K562 (cell line): ENCODE data around the gene GTPBP8. TPM values are rescaled to one million over a fixed set of nuclear protein-coding genes. Genes with fewer than 3 reads are reported as not detected.

Source experiments
- ATAC-seq: fragments of 200-7000 bp; cut with Tn5 transposase; 3 replicates; pipeline ENCODE4 v1.9.1; 2020; ENCODE audit warnings: moderate library complexity
- BruUV-seq: library from RNA; stranded (reverse); fragments of 400-500 nt; replicated peaks from 2 replicates; lab custom pipeline; 2021; lab: Mats Ljungman, UMichigan
- CTCF ChIA-PET: fragments of 300-600 bp; formaldehyde crosslinking; extraction: SDS; loops from one replicate; lab custom pipeline; 2021; ENCODE audit warnings: low intra/inter-chr PET ratio; lab: Yijun Ruan, JAX
- POLR2A ChIA-PET: fragments of 300-600, 350-650 bp; sonication (Branson Sonifier 250); formaldehyde crosslinking; extraction: SDS; loops from one replicate; lab custom pipeline; 2021; ENCODE audit warnings: antibody characterized with exemption, inconsistent platforms; lab: Yijun Ruan, JAX
- DNase-seq, 4 experiments: peaks; one replicate each; pipeline versions ENCODE4 v3.0.0 to v3.0.0-alpha.2; 2011 to 2018; ENCODE audit warnings: low spot score in 3 of 4, mixed read lengths in 3 of 4; ENCODE audit errors: extremely low read depth in 1 of 4
- FAIRE-seq: peaks from 2 replicates; lab custom pipeline; 2011; peaks lifted over from hg19 to GRCh38; lab: Jason Lieb, UNC
- H2AFZ ChIP-seq: 2 replicates; pipeline ENCODE4 v1.6.0; 2011; ENCODE audit warnings: low read depth, low read length, control low read depth, inconsistent platforms
- H3K27ac ChIP-seq: fragments of 200-600 bp; 3 replicates; pipeline ENCODE4 v1.8.0; 2011; ENCODE audit warnings: low read depth, mild to moderate bottlenecking, control low read depth, inconsistent platforms, low read length, moderate library complexity, mixed read lengths; ENCODE audit errors: extremely low read depth
- H3K27me3 ChIP-seq, 2 experiments: fragments of 300-600 bp in 1 of 2; 2 replicates in 1 of 2; 3 replicates in 1 of 2; pipeline versions ENCODE4 v1.6.0 to v1.8.0; 2011; ENCODE audit warnings: inconsistent platforms in 2 of 2, low read length in 2 of 2, mild to moderate bottlenecking in 1 of 2, mixed read lengths in 1 of 2, moderate library complexity in 1 of 2; ENCODE audit not compliant: control insufficient read depth in 2 of 2, insufficient read depth in 2 of 2
- H3K36me3 ChIP-seq: fragments of 300-600 bp; 3 replicates; pipeline ENCODE4 v1.8.0; 2011; ENCODE audit warnings: mild to moderate bottlenecking, low read length, inconsistent platforms; ENCODE audit not compliant: control insufficient read depth, insufficient read depth
- H3K4me1 ChIP-seq, 2 experiments: fragments of 200-600 bp in 1 of 2; replicated peaks in 1 of 2; 2 replicates in 1 of 2; 3 replicates in 1 of 2; pipeline versions ENCODE4 v1.5.1 to v1.8.0; 2011; ENCODE audit warnings: inconsistent platforms in 2 of 2, low read length in 2 of 2, mild to moderate bottlenecking in 1 of 2, mixed read lengths in 1 of 2, moderate library complexity in 1 of 2; ENCODE audit not compliant: control insufficient read depth in 2 of 2, insufficient read depth in 2 of 2
- H3K4me2 ChIP-seq: 2 replicates; pipeline ENCODE4 v1.6.1; 2011; ENCODE audit warnings: low read length, control low read depth, inconsistent platforms, mixed read lengths; ENCODE audit not compliant: insufficient read depth
- H3K4me3 ChIP-seq: fragments of 200-600 bp; sonication (generic), shearing (Covaris generic); 2 replicates; pipeline ENCODE4 v1.5.1; 2016; ENCODE audit warnings: control low read depth, inconsistent platforms
- H3K79me2 ChIP-seq: fragments of 200-600 bp; 3 replicates; pipeline ENCODE4 v1.8.0; 2011; ENCODE audit warnings: low read length, inconsistent platforms; ENCODE audit not compliant: control insufficient read depth, insufficient read depth
- H3K9ac ChIP-seq, 2 experiments: 2 replicates each; pipeline versions ENCODE4 v1.6.0 to v1.6.1; 2011; ENCODE audit warnings: low read depth in 2 of 2, low read length in 2 of 2, control low read depth in 1 of 2, inconsistent platforms in 1 of 2, mild to moderate bottlenecking in 1 of 2, mixed read lengths in 1 of 2; ENCODE audit not compliant: insufficient read depth in 1 of 2
- H3K9me1 ChIP-seq: one replicate; pipeline ENCODE4 v1.6.0; 2011; ENCODE audit warnings: inconsistent platforms, mild to moderate bottlenecking, low read length, moderate library complexity; ENCODE audit not compliant: control insufficient read depth, insufficient read depth
- H3K9me3 ChIP-seq: replicated peaks from 2 replicates; pipeline ENCODE4 v1.5.1; 2011; ENCODE audit warnings: low read depth, low read length, inconsistent platforms; ENCODE audit not compliant: control insufficient read depth, insufficient read depth
- H4K20me1 ChIP-seq: replicated peaks from 2 replicates; pipeline ENCODE4 v1.6.1; 2011; ENCODE audit warnings: low read length, inconsistent platforms, mixed read lengths; ENCODE audit not compliant: control insufficient read depth, insufficient read depth
- BCLAF1 ChIP-seq, 2 experiments: fragments of 450-650 bp in 1 of 2; IDR thresholded peaks; 2 replicates each; pipeline ENCODE4 v1.6.1; 2011 to 2017; ENCODE audit warnings: low read depth in 2 of 2, antibody characterized with exemption in 1 of 2, borderline replicate concordance in 1 of 2, low read length in 1 of 2, mild to moderate bottlenecking in 1 of 2, mixed read lengths in 1 of 2; ENCODE audit not compliant: control insufficient read depth in 1 of 2
- CEBPG ChIP-seq, 3 experiments: fragments of 200-800 bp in 1 of 3; sonication (Bioruptor generic) in 1 of 3; sonication (generic) in 1 of 3; formaldehyde crosslinking in 1 of 3; IDR thresholded peaks in 2 of 3; conservative IDR thresholded peaks in 1 of 3; 2 replicates each; pipeline versions ENCODE4 v1.6.1 to v1.8.0; 2016 to 2022; ENCODE audit warnings: missing compliant biosample characterization in 2 of 3, missing genetic modification characterization in 2 of 3, mild to moderate bottlenecking in 1 of 3, missing genetic modification reagents in 1 of 3
- CEBPZ ChIP-seq: fragments of 150-350 bp; IDR thresholded peaks from 2 replicates; pipeline ENCODE4 v1.6.1; 2014; ENCODE audit warnings: low read depth, mild to moderate bottlenecking, low read length, borderline replicate concordance
- E2F3 ChIP-seq: fragments of 250-450 bp; sonication (Bioruptor Pico); IDR thresholded peaks from 2 replicates; pipeline ENCODE4 v1.4.0; 2020; ENCODE audit warnings: mild to moderate bottlenecking
- GTF2E2 ChIP-seq: fragments of 200-800 bp; sonication (Bioruptor generic); IDR thresholded peaks from 2 replicates; pipeline ENCODE4 v1.6.1; 2016; ENCODE audit warnings: missing genetic modification characterization, missing compliant biosample characterization
- MITF ChIP-seq: IDR thresholded peaks from 2 replicates; pipeline ENCODE4 v1.6.1; 2014; ENCODE audit warnings: antibody characterized with exemption
- POLR3A ChIP-seq: IDR thresholded peaks from 2 replicates; pipeline ENCODE4 v1.6.1; 2011; ENCODE audit warnings: borderline replicate concordance, mild to moderate bottlenecking, moderate library complexity; ENCODE audit not compliant: insufficient read length, insufficient read depth; ENCODE audit errors: extremely low read depth
- RAD21 ChIP-seq, 2 experiments: fragments of 250-450 bp in 1 of 2; fragments of 450-650 bp in 1 of 2; sonication (Bioruptor Pico) in 1 of 2; formaldehyde crosslinking in 1 of 2; IDR thresholded peaks in 1 of 2; conservative IDR thresholded peaks in 1 of 2; 2 replicates each; pipeline versions ENCODE4 v1.4.0 to v1.8.0; 2020 to 2022; ENCODE audit warnings: mild to moderate bottlenecking in 2 of 2, moderate library complexity in 1 of 2
- SNIP1 ChIP-seq: fragments of 450-650 bp; IDR thresholded peaks from 2 replicates; pipeline ENCODE4 v1.7.1; 2017; ENCODE audit warnings: low read depth, mild to moderate bottlenecking
- SREBF2 ChIP-seq: sonication (generic); formaldehyde crosslinking; IDR thresholded peaks from 2 replicates; pipeline ENCODE4 v1.4.0; 2020; ENCODE audit warnings: mild to moderate bottlenecking, missing genetic modification reagents
- WGBS: fragments of 100-300 bp; shearing (Covaris generic); methylation state at CpG from one replicate; pipeline ENCODE4 v1.1.6; 2016; ENCODE audit warnings: low coverage, mixed read lengths; ENCODE audit not compliant: insufficient coverage; ENCODE audit errors: missing lambda C conversion rate; 5-methylcytosine and 5-hydroxymethylcytosine counted together
- in situ Hi-C: fragments of 300-500 bp; cut with MboI; formaldehyde crosslinking; loops from 4 replicates; pipeline ENCODE4 v1.15.0; 2018; ENCODE audit warnings: inconsistent platforms, mixed read lengths
- intact Hi-C: fragments of 100-400 bp; cut with micrococcal nuclease; formaldehyde crosslinking; loops from 2 replicates; pipeline ENCODE4 v1.14.2; 2022
- polyA plus RNA-seq, 8 experiments: library from polyadenylated mRNA; depleted of rRNA in 4 of 8; stranded (reverse) in 5 of 8; unstranded in 3 of 8; fragments of >200 nt; fragmentation: Nextera tagmentation in 2 of 8; fragmentation: Illumina TruSeq in 1 of 8; extraction: Ambion mirVana in 2 of 8; extraction: Trizol in 1 of 8; gene quantifications; 2 replicates each; pipeline versions ENCODE4 v1.2.1 to v1.2.3, GENCODE V29; 2011 to 2014; ENCODE audit warnings: inconsistent platforms in 1 of 8, missing spikeins in 1 of 8
- total RNA-seq, 7 experiments: library from RNA; depleted of rRNA in 6 of 7; stranded (reverse); fragments of >200 nt in 6 of 7; fragmentation: Illumina TruSeq in 2 of 7; extraction: Trizol in 2 of 7; gene quantifications; 2 replicates each; pipeline versions ENCODE4 v1.2.1 to v1.2.3, GENCODE V29; 2011 to 2021; ENCODE audit warnings: low replicate concordance in 1 of 7

GTPBP8 gene
- total and polyA plus RNA-seq, 9 of the 15 experiments (the other 6 are each of a cell fraction or from before 2014, with no cell fraction given): 14.0 to 33.3 (median 20.8) TPM

DNA sequence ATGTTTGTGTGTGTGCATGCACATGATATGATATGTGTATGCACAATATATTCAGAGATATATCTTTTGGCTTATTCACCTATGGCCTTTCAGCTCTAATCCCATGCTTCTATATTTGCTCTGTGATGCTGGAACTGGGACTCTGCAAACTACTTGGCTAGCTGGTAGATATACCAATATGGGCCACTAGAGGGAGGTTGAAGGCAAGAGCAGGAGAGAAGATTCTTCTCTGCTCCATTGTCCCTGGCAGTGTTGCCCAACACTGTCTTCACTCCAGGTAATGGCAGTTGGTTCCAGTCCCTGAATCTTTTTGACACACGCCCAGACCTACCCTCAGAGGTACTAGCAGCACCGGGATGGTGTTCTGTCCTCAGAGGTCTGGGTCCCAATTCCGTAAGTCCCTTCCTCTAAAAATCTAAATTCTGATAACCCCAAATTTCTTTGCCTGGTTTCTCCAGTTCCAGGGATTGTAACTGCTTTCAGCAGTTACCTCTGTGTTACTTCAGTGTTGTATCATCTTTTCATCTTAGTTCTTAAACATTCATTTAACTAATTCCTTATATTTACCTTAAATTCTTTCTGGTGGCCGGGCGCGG lies 44.7 kb downstream of the GTPBP8 start (continued):
- TF ChIP-seq RAD21 (CRISPR knock-in tag; conservative IDR thresholded peaks at IDR 0.05 in 1 of 2, IDR thresholded peaks at IDR 0.05 in 1 of 2) (peak; percentile 24 to 42; a peak in 3 of 4 replicates), GTF2E2 (tag) (no peak), CEBPG (CRISPR knock-in tag; IDR thresholded peaks at IDR 0.05) (no peak), CEBPG (tag; conservative IDR thresholded peaks at IDR 0.05 in 1 of 2, IDR thresholded peaks at IDR 0.05 in 1 of 2) (peak; percentile 43 to 76; a peak in 3 of 4 replicates), E2F3 (CRISPR knock-in tag) (no peak), MITF (no peak)

- no peaks in the 10 kb centered on the region for H4K20me1 ChIP-seq
- no peak overlapping the region for H3K9ac ChIP-seq
- H3K9me1 ChIP-seq: no peaks in the 10 kb centered on the region
- WGBS: 0% methylated on average over 2 of the region's 2 CpGs
- in situ Hi-C loops: no loop called here
- H3K4me3 ChIP-seq: no peak overlapping the region
- no peak overlapping the region for H3K4me2 ChIP-seq
- ChIA-PET POLR2A (no interaction called here), CTCF (no interaction called here)
- no TSS peak for BruUV-seq
- intact Hi-C loops: no loop called here
- no peaks in the 10 kb centered on the region; a peak in 2 of 5 replicates for H3K27me3 ChIP-seq
- no peaks in the 10 kb centered on the region for H3K4me1 ChIP-seq
- no peak overlapping the region for H2AFZ ChIP-seq
- no peaks in the 10 kb centered on the region for H3K79me2 ChIP-seq
- H3K36me3 ChIP-seq: no peaks in the 10 kb centered on the region
- no peaks in the 10 kb centered on the region; the same call in 1 of the 2 replicates for H3K9me3 ChIP-seq
- ATAC-seq (no peak), FAIRE-seq (no peak), DNase-seq (no peak)
- H3K27ac ChIP-seq: no peak overlapping the region
- no peak for TF ChIP-seq SNIP1
- no peak for TF ChIP-seq CEBPG (CRISPR knock-in tag; IDR thresholded peaks at IDR 0.05)
- no peak for TF ChIP-seq CEBPG (tag; conservative IDR thresholded peaks at IDR 0.05 in 1 of 2, IDR thresholded peaks at IDR 0.05 in 1 of 2)
- no peak for TF ChIP-seq CEBPZ
- no peak for TF ChIP-seq SREBF2 (CRISPR knock-in tag)
- no peak for TF ChIP-seq POLR3A
- no peak for TF ChIP-seq BCLAF1 (IDR thresholded peaks at IDR 0.05; ENCODE audit: borderline replicate concordance in 1 of 2, control insufficient read depth in 1 of 2, low read depth in 2 of 2, low read length in 1 of 2)
These were observed 47.5 kb downstream of the GTPBP8 start for GRCh38 chr3:113038328-113038727.
